BE2C (cell line): ENCODE measurements around the gene MFAP2.

Source experiments
- DNase-seq: peaks from one replicate; pipeline ENCODE4 v3.0.0-alpha.2; 2020
- H3K27me3 ChIP-seq: fragments of 250-450 bp; sonication (Bioruptor Pico); 2 replicates; pipeline ENCODE4 v1.5.1; 2020; ENCODE audit warnings: mild to moderate bottlenecking
- H3K36me3 ChIP-seq: fragments of 250-450 bp; sonication (Bioruptor Pico); 2 replicates; pipeline ENCODE4 v1.5.1; 2020; ENCODE audit warnings: mild to moderate bottlenecking
- H3K4me1 ChIP-seq: fragments of 250-450 bp; sonication (Bioruptor Pico); 2 replicates; pipeline ENCODE4 v1.5.1; 2020
- H3K4me3 ChIP-seq: 2 replicates; pipeline ENCODE4 v1.5.1; 2011; ENCODE audit warnings: low read depth, low read length
- H3K9me3 ChIP-seq: fragments of 250-450 bp; sonication (Bioruptor Pico); 2 replicates; pipeline ENCODE4 v1.5.1; 2020
- TF ChIP-seq, protein P1 (sequence below): IDR thresholded peaks from 2 replicates; pipeline ENCODE4 v1.5.1; 2012; ENCODE audit warnings: mild to moderate bottlenecking, low read depth, low read length

Gene MFAP2

DNA sequence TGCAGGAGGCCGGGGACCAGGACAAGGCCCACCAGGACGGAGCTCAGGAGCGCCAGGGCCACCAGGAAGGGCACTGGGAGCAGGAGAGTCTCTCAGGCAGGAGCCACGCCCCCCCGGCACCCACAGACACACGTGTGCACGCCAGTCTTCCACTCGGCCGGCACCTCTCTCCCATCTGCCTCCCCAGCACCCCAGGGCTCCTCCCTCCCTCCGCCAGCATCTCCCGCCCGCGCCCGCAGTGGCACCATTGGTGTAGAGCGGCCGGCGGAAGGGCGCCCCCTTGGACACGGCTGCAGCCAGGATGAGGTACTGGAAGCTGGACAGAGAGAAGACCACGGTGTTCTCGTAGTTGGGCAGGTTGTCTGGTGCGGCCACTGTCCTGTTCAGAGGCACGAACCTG lies 6.1 kb upstream of the MFAP2 start:
- Histone ChIP-seq H3K4me3 (no peak overlapping the region), H3K36me3 (no peaks in the 10 kb centered on the region), H3K27me3 (no peaks in the 10 kb centered on the region), H3K4me1 (no peaks in the 10 kb centered on the region), H3K9me3 (no peaks in the 10 kb centered on the region)
- TF ChIP-seq, protein P1, sequence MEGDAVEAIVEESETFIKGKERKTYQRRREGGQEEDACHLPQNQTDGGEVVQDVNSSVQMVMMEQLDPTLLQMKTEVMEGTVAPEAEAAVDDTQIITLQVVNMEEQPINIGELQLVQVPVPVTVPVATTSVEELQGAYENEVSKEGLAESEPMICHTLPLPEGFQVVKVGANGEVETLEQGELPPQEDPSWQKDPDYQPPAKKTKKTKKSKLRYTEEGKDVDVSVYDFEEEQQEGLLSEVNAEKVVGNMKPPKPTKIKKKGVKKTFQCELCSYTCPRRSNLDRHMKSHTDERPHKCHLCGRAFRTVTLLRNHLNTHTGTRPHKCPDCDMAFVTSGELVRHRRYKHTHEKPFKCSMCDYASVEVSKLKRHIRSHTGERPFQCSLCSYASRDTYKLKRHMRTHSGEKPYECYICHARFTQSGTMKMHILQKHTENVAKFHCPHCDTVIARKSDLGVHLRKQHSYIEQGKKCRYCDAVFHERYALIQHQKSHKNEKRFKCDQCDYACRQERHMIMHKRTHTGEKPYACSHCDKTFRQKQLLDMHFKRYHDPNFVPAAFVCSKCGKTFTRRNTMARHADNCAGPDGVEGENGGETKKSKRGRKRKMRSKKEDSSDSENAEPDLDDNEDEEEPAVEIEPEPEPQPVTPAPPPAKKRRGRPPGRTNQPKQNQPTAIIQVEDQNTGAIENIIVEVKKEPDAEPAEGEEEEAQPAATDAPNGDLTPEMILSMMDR: no peak
- DNase-seq: no peak

DNA sequence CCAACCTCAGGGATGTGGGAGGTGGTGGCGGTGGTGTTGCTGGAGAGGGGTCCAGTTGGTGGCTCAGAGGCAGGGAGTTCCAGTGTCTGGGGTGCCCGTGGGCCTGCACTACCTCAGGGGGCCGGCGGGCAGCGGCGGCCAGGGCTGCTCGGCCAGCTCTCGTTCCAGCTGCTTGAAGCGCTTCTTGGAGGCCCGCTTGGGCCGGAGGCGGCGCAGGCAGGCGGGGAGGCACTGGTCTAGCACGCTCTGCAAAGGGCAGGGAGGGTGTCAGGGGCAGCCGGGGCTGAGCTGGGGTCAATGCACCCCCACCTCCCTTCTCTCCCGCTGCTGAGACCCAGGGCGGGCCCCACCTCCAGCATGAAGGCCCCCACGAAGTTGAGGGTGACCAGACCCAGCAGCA lies 5.7 kb upstream of the MFAP2 start:
- Histone ChIP-seq H3K4me1 (no peaks in the 10 kb centered on the region), H3K4me3 (no peak overlapping the region), H3K36me3 (no peaks in the 10 kb centered on the region), H3K27me3 (no peaks in the 10 kb centered on the region), H3K9me3 (no peaks in the 10 kb centered on the region)
- DNase-seq: no peak
- TF ChIP-seq, protein P1: no peak

DNA sequence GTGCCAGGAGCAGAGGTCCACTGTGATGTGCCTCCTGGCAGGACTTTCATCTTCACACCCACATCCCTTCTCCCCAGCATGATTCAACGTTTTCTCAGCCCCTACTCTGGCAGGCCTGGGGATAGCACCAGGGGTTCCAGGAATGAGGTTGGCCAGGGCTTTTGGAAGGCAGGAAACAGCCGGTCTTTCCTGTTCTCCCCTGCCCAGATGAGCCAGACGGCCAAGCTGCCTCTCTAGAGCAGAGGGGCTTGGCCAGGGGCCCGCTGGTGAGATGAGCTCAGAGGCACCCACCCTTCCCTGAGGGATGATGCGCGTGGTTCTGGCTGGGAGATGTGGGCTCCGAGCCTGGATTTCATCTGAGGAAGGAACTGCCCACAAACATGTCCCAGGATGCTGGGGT lies 4.3 kb upstream of the MFAP2 start:
- no peaks in the 10 kb centered on the region for H3K27me3 ChIP-seq
- TF ChIP-seq, protein P1: no peak
- H3K4me1 ChIP-seq: no peaks in the 10 kb centered on the region
- H3K36me3 ChIP-seq: no peaks in the 10 kb centered on the region
- no peak overlapping the region for H3K4me3 ChIP-seq
- DNase-seq: peak; percentile 30
- no peaks in the 10 kb centered on the region for H3K9me3 ChIP-seq

DNA sequence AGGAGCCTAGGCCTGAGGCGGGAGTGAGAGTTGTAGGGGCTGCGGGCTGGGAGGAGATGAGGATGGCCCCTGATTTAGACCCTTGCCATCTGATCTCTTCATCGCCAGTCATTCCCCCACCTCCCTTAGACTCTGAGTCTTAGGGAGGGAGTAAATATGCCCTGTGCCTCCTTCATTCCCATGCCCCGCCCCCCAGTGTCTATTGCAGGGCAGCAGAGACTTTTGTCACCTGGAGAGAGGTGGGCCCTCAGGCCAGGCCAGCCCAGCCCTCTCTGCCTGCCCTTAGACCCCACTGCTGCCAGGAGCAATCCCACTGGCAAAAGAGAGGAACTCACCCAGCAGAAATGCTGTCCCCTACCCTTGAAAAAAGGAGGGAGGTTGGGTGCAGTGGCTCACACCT lies 3.2 kb upstream of the MFAP2 start:
- TF ChIP-seq, protein P1: no peak
- no peak for DNase-seq
- Histone ChIP-seq H3K27me3 (no peaks in the 10 kb centered on the region), H3K4me1 (peaks cover 4% of the 10 kb centered on the region), H3K36me3 (no peaks in the 10 kb centered on the region), H3K4me3 (no peak overlapping the region), H3K9me3 (no peaks in the 10 kb centered on the region)

DNA sequence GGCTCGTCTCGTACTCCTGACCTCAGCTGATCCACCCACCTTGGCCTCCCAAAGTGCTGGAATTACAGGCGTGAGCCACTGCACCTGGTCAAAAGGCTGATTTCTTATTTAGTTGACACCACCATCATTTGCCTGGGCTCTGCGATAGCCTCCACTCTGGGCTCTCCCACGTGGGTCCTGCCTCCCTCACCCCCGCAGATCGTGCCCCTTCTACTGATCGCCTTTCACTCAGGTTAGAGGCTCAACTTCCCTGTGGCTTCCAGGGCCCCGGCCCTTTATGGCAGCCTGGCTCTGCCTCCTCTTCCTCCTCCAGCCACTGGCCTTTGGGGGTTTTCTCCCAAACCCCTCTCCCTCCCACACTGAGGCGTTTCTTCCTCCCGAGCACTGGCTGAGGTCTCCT lies 2.5 kb upstream of the MFAP2 start:
- H3K27me3 ChIP-seq: no peaks in the 10 kb centered on the region
- H3K36me3 ChIP-seq: no peaks in the 10 kb centered on the region
- TF ChIP-seq, protein P1: no peak
- H3K4me1 ChIP-seq: peaks cover 6% of the 10 kb centered on the region
- no peak overlapping the region for H3K4me3 ChIP-seq
- DNase-seq: no peak
- no peaks in the 10 kb centered on the region for H3K9me3 ChIP-seq

DNA sequence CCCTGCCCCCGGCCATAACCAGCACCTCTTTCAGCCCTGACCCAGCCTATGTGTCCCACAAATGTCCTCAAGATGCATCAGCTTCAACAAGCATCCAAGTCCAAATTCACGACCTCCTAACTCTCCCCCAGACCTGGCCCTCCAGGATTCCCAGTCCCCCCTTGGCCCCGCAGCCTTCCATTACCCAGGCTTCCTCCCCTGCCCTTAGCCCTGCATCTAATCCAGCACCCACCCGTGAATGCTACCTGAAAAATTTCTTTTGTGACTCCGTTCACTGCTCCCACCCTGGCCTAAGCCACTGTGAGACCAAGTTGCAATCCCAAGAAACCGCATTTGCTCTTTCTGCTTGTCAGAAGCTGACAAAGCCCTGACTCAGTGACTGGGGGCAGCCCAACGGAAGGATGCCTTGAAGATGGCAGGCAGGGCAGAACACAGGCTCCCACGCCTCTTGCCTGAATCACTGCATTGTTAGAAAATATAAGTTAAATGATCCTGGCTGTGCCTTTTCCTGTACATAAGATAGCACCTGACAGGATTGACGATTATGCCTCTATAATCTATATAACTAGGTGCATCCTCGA lies 939 bp upstream of the MFAP2 start:
- no peak for DNase-seq
- H3K9me3 ChIP-seq: no peaks in the 10 kb centered on the region
- no peaks in the 10 kb centered on the region for H3K36me3 ChIP-seq
- no peak overlapping the region for H3K4me3 ChIP-seq
- H3K4me1 ChIP-seq: peaks cover 6% of the 10 kb centered on the region
- H3K27me3 ChIP-seq: no peaks in the 10 kb centered on the region
- TF ChIP-seq, protein P1: no peak
